HG02759 (cell line): ENCODE measurements around the gene MYCBPAP.

Source experiments
- ATAC-seq: cut with Tn5 transposase; IDR thresholded peaks from one replicate; pipeline ENCODE4 v1.9.1; 2021; ENCODE audit warnings: mild to moderate bottlenecking, moderate library complexity; ENCODE audit not compliant: unreplicated experiment

The MYCBPAP gene

DNA sequence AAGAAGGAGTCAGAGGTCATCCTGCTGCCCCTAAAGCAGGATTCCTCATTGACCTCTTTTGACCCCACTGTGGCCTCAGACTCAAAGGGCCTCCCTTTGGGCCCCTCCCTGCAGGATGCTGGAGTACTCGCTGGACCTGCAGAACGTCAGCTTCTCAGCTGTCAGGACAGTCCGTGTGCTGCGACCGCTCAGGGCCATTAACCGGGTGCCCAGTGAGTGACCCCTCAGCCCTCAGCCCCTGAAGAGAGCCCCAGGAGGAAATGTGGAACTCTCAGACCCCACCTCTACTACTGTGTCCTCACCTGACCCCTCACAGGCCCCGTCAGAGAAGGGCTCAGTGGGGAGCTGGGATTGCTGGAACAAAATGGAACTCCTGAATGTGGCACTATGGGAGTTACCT is 61.4 kb downstream of the MYCBPAP start:
- no peak for ATAC-seq

DNA sequence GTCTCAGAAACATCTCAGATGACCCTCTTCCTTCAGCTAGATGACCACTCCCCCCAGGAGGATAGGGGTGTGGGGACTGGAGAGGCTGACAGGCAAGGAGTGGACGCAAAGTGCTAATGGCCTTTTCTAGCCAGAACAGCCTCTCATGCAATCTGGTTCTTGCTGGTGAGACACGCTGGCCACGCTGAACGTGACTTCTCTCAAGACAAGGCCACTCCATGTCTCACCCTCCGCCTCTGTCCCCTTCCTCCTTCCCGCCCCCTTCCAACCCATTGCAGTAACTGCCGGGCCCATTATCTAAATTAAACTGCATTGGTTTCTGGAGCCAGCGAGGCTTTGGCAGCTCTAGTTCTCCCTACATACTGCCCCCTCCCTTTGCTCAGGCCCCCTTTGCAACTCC is 61.8 kb downstream of the MYCBPAP start:
- no peak for ATAC-seq

DNA sequence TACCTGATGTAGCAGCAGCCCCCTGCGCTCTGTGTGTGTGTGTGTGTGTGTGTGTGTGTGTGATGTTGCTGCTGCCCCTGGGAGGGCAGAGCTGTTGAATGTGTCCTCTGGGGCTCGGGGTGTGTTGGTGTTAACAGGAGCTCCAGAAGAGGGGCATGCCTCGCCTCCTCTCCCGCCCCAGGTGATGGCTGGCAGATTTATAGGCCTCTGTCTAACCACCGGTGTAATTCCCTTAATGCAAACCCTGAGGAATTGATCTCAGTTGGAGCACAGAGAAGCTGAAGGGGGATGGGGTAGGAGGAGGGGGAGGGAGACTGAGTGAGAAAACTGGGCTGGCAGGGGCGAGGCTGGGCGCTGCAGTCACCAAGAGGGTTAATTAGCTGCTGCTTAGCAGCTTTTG is 62.3 kb downstream of the MYCBPAP start:
- no peak for ATAC-seq

DNA sequence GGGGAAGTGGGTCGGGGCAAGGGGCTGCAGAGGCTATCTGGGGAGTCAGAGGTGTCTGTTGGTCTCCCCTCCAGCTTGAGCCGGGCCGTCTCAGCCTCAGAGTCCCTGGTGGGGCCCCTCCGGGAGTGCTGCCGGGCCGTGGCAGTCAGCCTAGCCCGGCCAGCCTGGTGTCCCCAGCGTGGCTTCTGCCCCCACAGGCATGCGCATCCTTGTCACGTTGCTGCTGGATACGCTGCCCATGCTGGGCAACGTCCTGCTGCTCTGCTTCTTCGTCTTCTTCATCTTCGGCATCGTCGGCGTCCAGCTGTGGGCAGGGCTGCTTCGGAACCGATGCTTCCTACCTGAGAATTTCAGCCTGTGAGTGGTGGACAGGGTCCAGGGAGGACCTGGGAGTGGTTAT is 63.4 kb downstream of the MYCBPAP start:
- ATAC-seq: no peak

DNA sequence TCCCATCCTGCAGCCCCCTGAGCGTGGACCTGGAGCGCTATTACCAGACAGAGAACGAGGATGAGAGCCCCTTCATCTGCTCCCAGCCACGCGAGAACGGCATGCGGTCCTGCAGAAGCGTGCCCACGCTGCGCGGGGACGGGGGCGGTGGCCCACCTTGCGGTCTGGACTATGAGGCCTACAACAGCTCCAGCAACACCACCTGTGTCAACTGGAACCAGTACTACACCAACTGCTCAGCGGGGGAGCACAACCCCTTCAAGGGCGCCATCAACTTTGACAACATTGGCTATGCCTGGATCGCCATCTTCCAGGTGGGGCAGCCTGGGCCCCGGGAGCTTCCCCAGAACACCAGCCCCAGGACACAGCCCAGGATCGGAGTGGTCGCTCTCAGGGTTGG is 64.3 kb downstream of the MYCBPAP start:
- no peak for ATAC-seq

DNA sequence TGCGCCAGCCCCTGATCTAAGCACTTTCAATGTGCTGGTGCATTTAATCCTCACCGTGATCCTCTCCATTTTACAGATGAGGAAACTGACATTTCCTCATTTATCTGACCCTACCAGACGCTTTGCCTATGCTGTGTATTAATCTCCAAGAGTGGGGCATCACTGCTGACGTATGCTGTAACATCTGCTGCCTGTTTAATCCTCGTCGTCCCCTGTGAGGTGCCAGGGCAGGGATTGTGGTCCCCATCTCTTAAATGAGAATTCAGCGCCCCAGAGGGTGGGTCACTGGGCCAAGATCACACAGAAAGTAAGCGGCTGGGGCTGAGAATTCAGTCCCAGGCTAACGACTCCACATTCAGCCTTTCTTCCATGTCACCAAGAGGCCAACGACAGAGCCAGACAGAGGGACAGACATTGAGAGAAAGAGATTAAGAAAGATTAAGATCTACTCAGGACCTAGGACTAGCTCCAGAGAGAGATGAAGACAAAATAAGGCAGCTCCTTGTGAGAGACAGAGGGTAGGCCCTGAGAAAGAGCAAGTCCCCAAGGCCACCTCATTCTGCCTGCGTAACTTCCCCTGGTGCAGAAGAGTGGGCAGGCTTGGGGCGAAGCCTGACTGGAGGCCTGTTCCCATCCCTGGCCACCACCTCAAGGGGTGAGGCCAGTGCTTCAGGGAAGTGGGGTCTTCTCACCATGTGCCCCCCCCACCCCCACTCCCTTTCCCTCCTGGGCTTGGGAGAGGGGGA is 65.8 kb downstream of the MYCBPAP start:
- no peak for ATAC-seq

DNA sequence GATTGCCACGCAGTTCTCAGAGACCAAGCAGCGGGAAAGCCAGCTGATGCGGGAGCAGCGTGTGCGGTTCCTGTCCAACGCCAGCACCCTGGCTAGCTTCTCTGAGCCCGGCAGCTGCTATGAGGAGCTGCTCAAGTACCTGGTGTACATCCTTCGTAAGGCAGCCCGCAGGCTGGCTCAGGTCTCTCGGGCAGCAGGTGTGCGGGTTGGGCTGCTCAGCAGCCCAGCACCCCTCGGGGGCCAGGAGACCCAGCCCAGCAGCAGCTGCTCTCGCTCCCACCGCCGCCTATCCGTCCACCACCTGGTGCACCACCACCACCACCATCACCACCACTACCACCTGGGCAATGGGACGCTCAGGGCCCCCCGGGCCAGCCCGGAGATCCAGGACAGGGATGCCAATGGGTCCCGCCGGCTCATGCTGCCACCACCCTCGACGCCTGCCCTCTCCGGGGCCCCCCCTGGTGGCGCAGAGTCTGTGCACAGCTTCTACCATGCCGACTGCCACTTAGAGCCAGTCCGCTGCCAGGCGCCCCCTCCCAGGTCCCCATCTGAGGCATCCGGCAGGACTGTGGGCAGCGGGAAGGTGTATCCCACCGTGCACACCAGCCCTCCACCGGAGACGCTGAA is 67.5 kb downstream of the MYCBPAP start:
- no peak for ATAC-seq

DNA sequence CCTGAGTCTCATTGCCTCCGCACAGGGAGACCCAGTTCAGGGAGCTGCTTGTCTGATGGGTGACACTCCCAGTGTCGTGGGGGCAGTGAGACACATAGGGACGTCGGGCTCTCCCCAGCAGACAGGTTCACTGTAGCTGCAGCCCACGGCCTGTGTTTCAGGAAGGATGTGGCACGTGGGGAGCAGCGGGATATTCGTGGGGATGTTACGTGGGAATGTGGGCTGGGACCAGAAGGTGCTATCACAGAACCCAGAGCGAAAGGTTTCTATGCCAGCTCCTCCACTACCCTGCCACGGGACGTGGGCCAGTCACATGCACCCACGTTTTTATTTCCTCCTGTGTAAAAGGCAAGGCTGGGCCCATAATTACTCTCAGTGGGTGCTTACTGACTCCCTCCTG is 68.6 kb downstream of the MYCBPAP start:
- ATAC-seq: no peak

DNA sequence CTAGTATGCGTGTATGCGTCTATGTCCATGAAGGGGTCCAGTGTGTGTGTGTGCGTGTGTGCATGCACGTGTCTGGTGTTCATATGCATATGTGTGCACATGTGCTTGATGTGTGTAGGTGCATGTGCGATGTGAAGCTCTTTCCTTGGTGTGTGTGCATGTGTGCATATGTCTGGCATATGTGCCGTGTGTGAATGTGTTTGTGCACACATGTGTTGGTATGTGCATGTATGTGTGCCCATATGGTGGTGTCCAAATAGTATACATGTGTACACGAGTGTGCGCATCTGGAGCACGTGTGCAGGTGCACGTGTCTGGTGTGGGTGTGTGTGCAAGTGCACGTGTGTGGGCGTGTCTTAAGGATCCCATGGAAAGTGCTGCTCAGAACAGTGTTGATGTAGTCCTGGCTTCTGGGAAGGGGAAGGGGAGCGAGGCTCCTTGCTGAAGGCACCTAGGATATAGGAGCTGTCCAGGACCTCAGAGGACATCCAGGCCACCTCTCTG is 69.3 kb downstream of the MYCBPAP start:
- ATAC-seq: no peak

DNA sequence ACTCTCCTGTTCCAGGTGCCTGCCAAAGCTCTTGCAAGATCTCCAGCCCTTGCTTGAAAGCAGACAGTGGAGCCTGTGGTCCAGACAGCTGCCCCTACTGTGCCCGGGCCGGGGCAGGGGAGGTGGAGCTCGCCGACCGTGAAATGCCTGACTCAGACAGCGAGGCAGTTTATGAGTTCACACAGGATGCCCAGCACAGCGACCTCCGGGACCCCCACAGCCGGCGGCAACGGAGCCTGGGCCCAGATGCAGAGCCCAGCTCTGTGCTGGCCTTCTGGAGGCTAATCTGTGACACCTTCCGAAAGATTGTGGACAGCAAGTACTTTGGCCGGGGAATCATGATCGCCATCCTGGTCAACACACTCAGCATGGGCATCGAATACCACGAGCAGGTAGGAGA is 69.9 kb downstream of the MYCBPAP start:
- no peak for ATAC-seq

DNA sequence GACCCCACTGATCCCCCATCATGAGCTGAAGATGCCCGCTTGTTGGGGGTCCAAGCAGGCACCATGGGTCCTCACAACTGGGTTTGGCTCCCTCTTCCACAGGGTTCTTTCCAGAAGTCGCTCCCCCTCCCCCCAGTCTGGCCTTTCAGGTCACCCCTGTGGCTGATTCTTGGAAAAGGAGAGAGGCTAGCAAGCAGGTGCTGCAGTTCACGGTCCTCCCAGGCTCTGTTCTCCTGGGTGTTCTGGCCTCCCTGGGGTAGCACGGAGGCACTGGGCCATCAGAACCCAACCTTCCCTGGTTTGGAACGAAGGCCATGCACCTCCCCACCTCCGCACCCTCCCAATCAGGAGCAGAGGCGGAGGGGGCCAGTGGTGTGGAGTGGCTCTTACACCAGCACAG is 71.2 kb downstream of the MYCBPAP start:
- no peak for ATAC-seq

DNA sequence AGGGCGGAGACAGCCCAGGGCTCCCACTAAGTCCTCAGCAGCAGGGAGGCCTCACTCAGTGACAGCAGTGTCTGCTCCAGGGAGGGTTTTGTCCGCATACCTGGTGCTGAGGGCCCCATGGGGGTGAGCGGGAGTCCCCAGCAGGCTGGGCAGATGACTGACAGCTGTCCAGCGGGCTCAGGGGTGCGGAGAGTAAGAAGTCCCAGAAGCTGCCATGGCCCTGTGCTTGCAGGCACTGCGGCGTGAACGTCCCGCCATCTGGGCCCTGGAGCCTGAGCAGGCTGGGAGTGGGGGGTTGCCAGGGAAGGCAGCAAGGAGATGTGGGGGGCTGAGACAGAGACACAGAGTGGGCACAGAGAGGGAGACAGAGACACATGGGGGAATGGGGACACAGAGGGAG is 72.4 kb downstream of the MYCBPAP start:
- no peak for ATAC-seq
